Cardiac fibroblast (primary cell): Measurements from ENCODE around the gene TM4SF18.

Experiments used
- DNase-seq, 2 donors: peaks; one replicate each; pipeline versions ENCODE4 v3.0.0 to v3.0.0-alpha.2; 2010; ENCODE audit warnings: low read depth in 2 of 2
- H3K4me3 ChIP-seq, 2 donors: replicated peaks in 1 of 2; 1 replicate in 1 of 2; 2 replicates in 1 of 2; pipeline ENCODE4 v1.5.1; 2011; ENCODE audit warnings: low read depth in 2 of 2, low read length in 2 of 2, mild to moderate bottlenecking in 2 of 2, moderate library complexity in 1 of 2
- CTCF ChIP-seq: IDR thresholded peaks from one replicate; pipeline ENCODE4 v1.5.1; 2011; ENCODE audit warnings: low read depth, mild to moderate bottlenecking, low read length, inconsistent platforms

The TM4SF18 gene

GRCh38 chr3:149316437-149316836 lies 17.0 kb downstream of the TM4SF18 start:
- no peak for DNase-seq
- no peak overlapping the region for H3K4me3 ChIP-seq
- TF ChIP-seq CTCF: no peak

GRCh38 chr3:149315694-149316093 lies 17.7 kb downstream of the TM4SF18 start:
- TF ChIP-seq CTCF: no peak
- no peak overlapping the region for H3K4me3 ChIP-seq
- DNase-seq: no peak

- peak; percentile 83 to 89 for DNase-seq
- no peak overlapping the region for H3K4me3 ChIP-seq
- no peak for TF ChIP-seq CTCF
These were observed 18.4 kb downstream of the TM4SF18 start for GRCh38 chr3:149314807-149315578.

GRCh38 chr3:149313542-149313941 lies 19.9 kb downstream of the TM4SF18 start:
- TF ChIP-seq CTCF: no peak
- no peak for DNase-seq

GRCh38 chr3:149310796-149311534 lies 22.5 kb downstream of the TM4SF18 start:
- DNase-seq: no peak
- no peak for TF ChIP-seq CTCF
- no peak overlapping the region for H3K4me3 ChIP-seq

More at GRCh38 chr3:149313542-149313941, 19.9 kb downstream of the TM4SF18 start:
- no peak overlapping the region for H3K4me3 ChIP-seq

- no peak for DNase-seq
- H3K4me3 ChIP-seq: no peak overlapping the region
- no peak for TF ChIP-seq CTCF
These were observed 26.0 kb downstream of the TM4SF18 start for GRCh38 chr3:149307435-149307783.
